SU-DHL-6 (cell line): ENCODE data around the gene OR6P1.

Experiments used
- H2AFZ ChIP-seq: fragments of 200-600 bp; sonication (generic); 2 replicates; pipeline ENCODE4 v1.6.1; 2014; ENCODE audit warnings: low read depth, mild to moderate bottlenecking, moderate library complexity, mixed read lengths, antibody characterized with exemption, low read length; ENCODE audit not compliant: severe bottlenecking
- H3F3A ChIP-seq: fragments of 200-600 bp; shearing (Covaris generic); 2 replicates; pipeline ENCODE4 v1.6.0; 2016; ENCODE audit warnings: antibody characterized with exemption, mild to moderate bottlenecking; ENCODE audit not compliant: insufficient read depth
- H3K27ac ChIP-seq: fragments of 200-600 bp; sonication (generic); 2 replicates; pipeline ENCODE4 v1.5.1; 2016; ENCODE audit warnings: low read depth, mild to moderate bottlenecking, low read length, moderate library complexity, mixed read lengths
- H3K27me3 ChIP-seq: fragments of 200-600 bp; sonication (generic), shearing (Covaris generic); 2 replicates; pipeline ENCODE4 v1.6.0; 2014; ENCODE audit warnings: mild to moderate bottlenecking, low read length
- H3K36me3 ChIP-seq: fragments of 200-600 bp; sonication (generic); 2 replicates; pipeline ENCODE4 v1.6.1; 2014; ENCODE audit warnings: mild to moderate bottlenecking, low read length, mixed read lengths
- H3K4me2 ChIP-seq: fragments of 300-600, 200-600 bp; shearing (Covaris generic), sonication (generic); 2 replicates; pipeline ENCODE4 v1.6.0; 2014; ENCODE audit warnings: low read length, low read depth, mild to moderate bottlenecking; ENCODE audit not compliant: poor library complexity, severe bottlenecking
- H3K4me3 ChIP-seq: fragments of 200-600 bp; sonication (generic); 2 replicates; pipeline ENCODE4 v1.5.1; 2014; ENCODE audit warnings: antibody characterized with exemption, low read length, mild to moderate bottlenecking, mixed read lengths; ENCODE audit not compliant: insufficient read depth, poor library complexity, severe bottlenecking
- H3K79me2 ChIP-seq: fragments of 200-600 bp; sonication (generic); 2 replicates; pipeline ENCODE4 v1.6.1; 2014; ENCODE audit warnings: mild to moderate bottlenecking, low read length, moderate library complexity; ENCODE audit not compliant: insufficient read depth
- H3K9ac ChIP-seq: fragments of 200-600 bp; sonication (generic); 2 replicates; pipeline ENCODE4 v1.7.0; 2014; ENCODE audit warnings: mild to moderate bottlenecking, low read length
- H3K9me2 ChIP-seq: fragments of 200-600 bp; sonication (generic); replicated peaks from 2 replicates; pipeline ENCODE4 v1.6.1; 2014; ENCODE audit warnings: low read length; ENCODE audit not compliant: insufficient read depth
- H3K9me3 ChIP-seq: fragments of 200-600 bp; sonication (generic); 2 replicates; pipeline ENCODE4 v1.6.1; 2014; ENCODE audit warnings: low read length, mixed read lengths; ENCODE audit not compliant: insufficient read depth
- H4K20me1 ChIP-seq: fragments of 200-600 bp; sonication (generic); 2 replicates; pipeline ENCODE4 v1.6.1; 2014; ENCODE audit warnings: low read depth, mild to moderate bottlenecking, antibody characterized with exemption, low read length, moderate library complexity, mixed read lengths
- EZH2phosphoT487 ChIP-seq: fragments of 200-600 bp; sonication (generic), shearing (Covaris generic); conservative IDR thresholded peaks from 2 replicates; pipeline ENCODE4 v1.6.1; 2018; ENCODE audit warnings: mild to moderate bottlenecking, antibody characterized with exemption, low read length, moderate library complexity, mixed read lengths
- TF ChIP-seq, protein P1 (sequence below): fragments of 200-600 bp; sonication (generic); IDR thresholded peaks from one replicate; pipeline ENCODE4 v1.5.1; 2017; ENCODE audit warnings: antibody characterized with exemption, mild to moderate bottlenecking, low read length, moderate library complexity; ENCODE audit not compliant: insufficient read depth, poor library complexity, severe bottlenecking

Gene OR6P1, protein sequence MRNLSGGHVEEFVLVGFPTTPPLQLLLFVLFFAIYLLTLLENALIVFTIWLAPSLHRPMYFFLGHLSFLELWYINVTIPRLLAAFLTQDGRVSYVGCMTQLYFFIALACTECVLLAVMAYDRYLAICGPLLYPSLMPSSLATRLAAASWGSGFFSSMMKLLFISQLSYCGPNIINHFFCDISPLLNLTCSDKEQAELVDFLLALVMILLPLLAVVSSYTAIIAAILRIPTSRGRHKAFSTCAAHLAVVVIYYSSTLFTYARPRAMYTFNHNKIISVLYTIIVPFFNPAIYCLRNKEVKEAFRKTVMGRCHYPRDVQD

DNA sequence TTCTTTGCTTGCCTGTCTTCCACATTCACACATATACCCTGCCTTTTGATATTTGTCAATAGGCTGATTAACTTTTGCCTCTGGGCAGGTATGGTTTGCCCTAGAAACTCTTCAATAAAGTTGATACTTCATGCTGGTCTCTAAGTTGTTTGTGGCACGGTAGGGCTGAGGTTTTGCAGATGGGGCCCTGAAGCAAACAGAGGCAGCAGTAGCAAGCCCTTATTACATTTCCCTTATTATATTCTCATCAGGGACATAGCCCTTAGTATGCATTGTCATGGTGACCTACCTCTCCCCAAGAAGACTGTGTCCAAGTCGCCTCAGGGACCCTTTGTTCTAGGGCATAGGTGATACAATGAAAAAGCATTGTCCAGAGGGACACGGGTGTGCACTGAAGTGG, at the start of gene OR6P1:
OR6P1 (minus strand) TSS at position 101 of the 400 bp plus-strand sequence. CDS start 6,976 bp downstream, outside the sequence.
- no peak within 1 kb of the TSS for H3K27ac ChIP-seq
- no peaks in the 10 kb centered on the region for H3K79me2 ChIP-seq
- H3K9ac ChIP-seq, result no peak within 1 kb of the TSS
- H3K4me2 ChIP-seq, result no peak within 1 kb of the TSS
- H3K9me2 ChIP-seq, result no peaks in the 10 kb centered on the region
- H3K4me3 ChIP-seq, result no peak within 1 kb of the TSS
- no peaks in the 10 kb centered on the region for H4K20me1 ChIP-seq
- TF ChIP-seq EZH2phosphoT487, result no peak
- TF ChIP-seq, protein P1, sequence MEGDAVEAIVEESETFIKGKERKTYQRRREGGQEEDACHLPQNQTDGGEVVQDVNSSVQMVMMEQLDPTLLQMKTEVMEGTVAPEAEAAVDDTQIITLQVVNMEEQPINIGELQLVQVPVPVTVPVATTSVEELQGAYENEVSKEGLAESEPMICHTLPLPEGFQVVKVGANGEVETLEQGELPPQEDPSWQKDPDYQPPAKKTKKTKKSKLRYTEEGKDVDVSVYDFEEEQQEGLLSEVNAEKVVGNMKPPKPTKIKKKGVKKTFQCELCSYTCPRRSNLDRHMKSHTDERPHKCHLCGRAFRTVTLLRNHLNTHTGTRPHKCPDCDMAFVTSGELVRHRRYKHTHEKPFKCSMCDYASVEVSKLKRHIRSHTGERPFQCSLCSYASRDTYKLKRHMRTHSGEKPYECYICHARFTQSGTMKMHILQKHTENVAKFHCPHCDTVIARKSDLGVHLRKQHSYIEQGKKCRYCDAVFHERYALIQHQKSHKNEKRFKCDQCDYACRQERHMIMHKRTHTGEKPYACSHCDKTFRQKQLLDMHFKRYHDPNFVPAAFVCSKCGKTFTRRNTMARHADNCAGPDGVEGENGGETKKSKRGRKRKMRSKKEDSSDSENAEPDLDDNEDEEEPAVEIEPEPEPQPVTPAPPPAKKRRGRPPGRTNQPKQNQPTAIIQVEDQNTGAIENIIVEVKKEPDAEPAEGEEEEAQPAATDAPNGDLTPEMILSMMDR, result no peak
- H3K27me3 ChIP-seq, result no peaks in the 10 kb centered on the region
- H3K9me3 ChIP-seq, result no peaks in the 10 kb centered on the region
- no peaks in the 10 kb centered on the region for H3K36me3 ChIP-seq
- H2AFZ ChIP-seq, result no peak within 1 kb of the TSS
- no peaks in the 10 kb centered on the region for H3F3A ChIP-seq

DNA sequence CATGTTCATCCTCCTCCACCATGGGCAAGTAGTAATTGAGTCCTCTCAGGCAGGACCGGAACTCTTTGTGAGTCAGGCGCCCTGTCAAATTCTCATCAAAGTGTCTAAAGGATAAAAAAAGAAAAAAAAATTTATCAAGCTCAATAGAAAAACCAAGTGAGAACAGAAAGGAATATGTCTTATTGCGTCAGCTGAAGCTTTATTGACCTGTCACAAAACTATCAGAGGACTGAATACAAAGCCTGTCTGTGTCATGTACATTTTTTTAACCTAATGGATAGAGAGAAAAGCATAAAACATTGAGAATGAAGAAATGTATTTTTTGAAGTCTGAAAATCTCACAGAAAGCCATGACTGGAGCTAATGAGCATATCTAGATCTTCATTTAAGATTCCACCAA, 43.4 kb upstream of the OR6P1 start:
- Histone ChIP-seq H3F3A (no peaks in the 10 kb centered on the region), H3K27me3 (0 out of 2 replicates have a peak, but pooled peaks cover 2% of the 10 kb centered on the region), H3K4me3 (no peak overlapping the region), H3K27ac (no peak overlapping the region), H3K4me2 (no peak overlapping the region), H3K9me2 (no peaks in the 10 kb centered on the region), H3K9ac (no peak overlapping the region), H2AFZ (no peak overlapping the region), H3K36me3 (no peaks in the 10 kb centered on the region), H4K20me1 (no peaks in the 10 kb centered on the region), H3K9me3 (no peaks in the 10 kb centered on the region), H3K79me2 (no peaks in the 10 kb centered on the region)
- no peak for TF ChIP-seq EZH2phosphoT487

DNA sequence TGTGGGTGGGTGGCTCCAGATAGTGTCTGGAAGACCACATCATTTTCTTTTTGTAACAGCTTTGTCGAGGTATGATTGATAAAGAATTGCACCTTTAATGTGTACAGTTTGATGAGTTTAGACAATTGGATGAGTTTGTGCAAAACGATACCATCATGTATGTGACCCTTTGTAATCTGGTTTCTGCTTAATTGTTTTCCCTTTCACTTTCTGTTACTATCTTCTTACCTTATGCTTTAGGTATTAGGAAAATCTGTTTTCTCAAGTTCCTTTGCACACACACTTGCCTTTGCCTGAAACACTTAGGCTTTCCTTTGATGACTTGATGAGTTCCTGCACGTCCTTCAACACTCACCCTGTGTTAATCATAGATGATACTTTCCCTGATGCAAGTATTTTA, 41.5 kb upstream of the OR6P1 start:
- Histone ChIP-seq H3F3A (no peaks in the 10 kb centered on the region), H3K9me3 (no peaks in the 10 kb centered on the region), H2AFZ (no peak overlapping the region), H3K9me2 (no peaks in the 10 kb centered on the region), H3K9ac (no peak overlapping the region), H3K27ac (no peak overlapping the region), H3K79me2 (no peaks in the 10 kb centered on the region), H3K27me3 (0 out of 2 replicates have a peak, but pooled peaks cover 2% of the 10 kb centered on the region), H3K36me3 (no peaks in the 10 kb centered on the region), H3K4me3 (no peak overlapping the region), H3K4me2 (no peak overlapping the region), H4K20me1 (no peaks in the 10 kb centered on the region)
- no peak for TF ChIP-seq EZH2phosphoT487
- TF ChIP-seq, protein P1, result no peak

DNA sequence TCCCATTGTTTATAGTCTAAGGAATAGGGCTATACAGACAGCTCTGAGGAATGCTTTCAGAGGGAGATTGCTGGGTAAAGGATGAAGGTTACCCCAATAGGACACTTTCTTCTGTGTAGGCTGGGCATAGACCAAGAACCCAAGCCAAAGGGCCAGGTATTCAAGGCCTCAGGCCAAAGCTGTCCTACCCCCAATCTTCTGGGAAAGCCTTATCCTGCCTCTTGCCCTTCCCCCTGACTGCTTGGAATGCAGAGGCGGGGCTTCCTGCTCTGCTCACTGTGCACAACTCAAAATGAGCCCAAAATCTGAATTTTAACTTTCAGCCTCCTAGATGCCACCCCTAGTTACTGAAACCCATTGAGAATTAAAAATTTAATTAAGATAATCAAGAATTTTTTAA, 36.9 kb upstream of the OR6P1 start:
- Histone ChIP-seq H3K27ac (no peak overlapping the region), H3K9me2 (no peaks in the 10 kb centered on the region), H3K9me3 (no peaks in the 10 kb centered on the region), H3K9ac (no peak overlapping the region), H3K79me2 (no peaks in the 10 kb centered on the region), H4K20me1 (no peaks in the 10 kb centered on the region), H3K4me3 (no peak overlapping the region), H3K27me3 (no peaks in the 10 kb centered on the region), H2AFZ (no peak overlapping the region), H3F3A (no peaks in the 10 kb centered on the region), H3K36me3 (no peaks in the 10 kb centered on the region), H3K4me2 (no peak overlapping the region)
- no peak for TF ChIP-seq EZH2phosphoT487
- TF ChIP-seq, protein P1, result no peak
